RWPE2 (cell line): ENCODE measurements around the gene SMAD3.

ENCODE experiments used
- ATAC-seq: fragments of 200-7000 bp; cut with Tn5 transposase; 3 replicates; pipeline ENCODE4 v1.9.1; 2021; ENCODE audit warnings: low read depth
- DNase-seq: peaks from one replicate; pipeline ENCODE4 v3.0.0-alpha.2; 2020; ENCODE audit warnings: low spot score
- H3K27ac ChIP-seq: fragments of 450-650 bp; 2 replicates; pipeline ENCODE4 v1.5.1; 2017; ENCODE audit warnings: mild to moderate bottlenecking; ENCODE audit not compliant: poor library complexity, severe bottlenecking
- H3K27me3 ChIP-seq: fragments of 250-450 bp; sonication (Bioruptor Pico); 2 replicates; pipeline ENCODE4 v1.5.1; 2021; ENCODE audit warnings: mild to moderate bottlenecking, moderate library complexity; ENCODE audit not compliant: insufficient read depth, poor library complexity, severe bottlenecking
- H3K36me3 ChIP-seq: fragments of 250-450 bp; sonication (Bioruptor Pico); 2 replicates; pipeline ENCODE4 v1.5.1; 2020; ENCODE audit warnings: low read depth, mild to moderate bottlenecking, moderate library complexity
- H3K4me1 ChIP-seq: fragments of 250-450 bp; sonication (Bioruptor Pico); 2 replicates; pipeline ENCODE4 v1.5.1; 2021; ENCODE audit warnings: mild to moderate bottlenecking, moderate library complexity; ENCODE audit not compliant: insufficient read depth, poor library complexity, severe bottlenecking
- H3K4me3 ChIP-seq: fragments of 250-450 bp; sonication (Bioruptor Pico); 2 replicates; pipeline ENCODE4 v1.5.1; 2021; ENCODE audit warnings: mild to moderate bottlenecking, moderate library complexity; ENCODE audit not compliant: severe bottlenecking
- H3K9me3 ChIP-seq: fragments of 250-450 bp; sonication (Bioruptor Pico); 2 replicates; pipeline ENCODE4 v1.5.1; 2021; ENCODE audit warnings: mild to moderate bottlenecking, moderate library complexity; ENCODE audit not compliant: severe bottlenecking
- TF ChIP-seq, protein P1 (sequence below): fragments of 450-650 bp; IDR thresholded peaks from one replicate; pipeline ENCODE4 v1.5.1; 2017; ENCODE audit warnings: mild to moderate bottlenecking, moderate library complexity; ENCODE audit not compliant: poor library complexity, severe bottlenecking

SMAD3 gene

GRCh38 chr15:67039384-67040075 is 25.9 kb upstream of the SMAD3 start:
- H3K4me3 ChIP-seq = no peak overlapping the region
- TF ChIP-seq, protein P1, sequence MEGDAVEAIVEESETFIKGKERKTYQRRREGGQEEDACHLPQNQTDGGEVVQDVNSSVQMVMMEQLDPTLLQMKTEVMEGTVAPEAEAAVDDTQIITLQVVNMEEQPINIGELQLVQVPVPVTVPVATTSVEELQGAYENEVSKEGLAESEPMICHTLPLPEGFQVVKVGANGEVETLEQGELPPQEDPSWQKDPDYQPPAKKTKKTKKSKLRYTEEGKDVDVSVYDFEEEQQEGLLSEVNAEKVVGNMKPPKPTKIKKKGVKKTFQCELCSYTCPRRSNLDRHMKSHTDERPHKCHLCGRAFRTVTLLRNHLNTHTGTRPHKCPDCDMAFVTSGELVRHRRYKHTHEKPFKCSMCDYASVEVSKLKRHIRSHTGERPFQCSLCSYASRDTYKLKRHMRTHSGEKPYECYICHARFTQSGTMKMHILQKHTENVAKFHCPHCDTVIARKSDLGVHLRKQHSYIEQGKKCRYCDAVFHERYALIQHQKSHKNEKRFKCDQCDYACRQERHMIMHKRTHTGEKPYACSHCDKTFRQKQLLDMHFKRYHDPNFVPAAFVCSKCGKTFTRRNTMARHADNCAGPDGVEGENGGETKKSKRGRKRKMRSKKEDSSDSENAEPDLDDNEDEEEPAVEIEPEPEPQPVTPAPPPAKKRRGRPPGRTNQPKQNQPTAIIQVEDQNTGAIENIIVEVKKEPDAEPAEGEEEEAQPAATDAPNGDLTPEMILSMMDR = no peak

DNA sequence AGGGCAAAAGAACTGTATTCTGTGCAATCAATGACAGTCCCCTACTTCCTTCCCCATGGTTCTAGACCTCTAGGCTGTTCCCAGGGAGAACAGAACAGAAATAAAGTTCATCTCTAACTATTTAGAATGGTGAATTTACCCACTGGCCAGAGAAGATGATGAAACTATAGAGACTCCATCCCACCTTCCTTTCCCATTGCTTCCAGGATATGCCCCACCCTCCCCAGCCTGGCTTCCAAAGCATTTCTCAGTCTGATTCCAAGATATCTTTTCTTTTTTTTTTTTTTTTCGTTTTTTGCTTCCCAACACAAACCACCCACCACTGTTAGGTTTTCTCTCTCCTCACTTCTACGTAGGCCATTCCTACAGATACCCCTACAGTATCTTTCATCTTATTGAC is 25.1 kb upstream of the SMAD3 start:
- Histone ChIP-seq H3K9me3 (no peaks in the 10 kb centered on the region), H3K4me3 (no peak overlapping the region), H3K27ac (no peak overlapping the region), H3K4me1 (peaks cover 14% of the 10 kb centered on the region), H3K36me3 (no peaks in the 10 kb centered on the region), H3K27me3 (no peaks in the 10 kb centered on the region)
- ATAC-seq (no peak), DNase-seq (peak; percentile 47)
- TF ChIP-seq, protein P1 = no peak

More at GRCh38 chr15:67039384-67040075, 25.9 kb upstream of the SMAD3 start:
- no peaks in the 10 kb centered on the region for H3K9me3 ChIP-seq
- peaks cover 9% of the 10 kb centered on the region for H3K4me1 ChIP-seq
- H3K27ac ChIP-seq = no peak overlapping the region
- no peaks in the 10 kb centered on the region for H3K36me3 ChIP-seq
- H3K27me3 ChIP-seq = no peaks in the 10 kb centered on the region
- peak; percentile 89 for DNase-seq
- ATAC-seq = peak; percentile 69

- peaks cover 14% of the 10 kb centered on the region for H3K4me1 ChIP-seq
- DNase-seq = peak; percentile 46
- H3K27ac ChIP-seq = no peak overlapping the region
- H3K36me3 ChIP-seq = no peaks in the 10 kb centered on the region
- H3K27me3 ChIP-seq = no peaks in the 10 kb centered on the region
- TF ChIP-seq, protein P1 = no peak
- ATAC-seq = no peak
- no peak overlapping the region for H3K4me3 ChIP-seq
- no peaks in the 10 kb centered on the region for H3K9me3 ChIP-seq
Observed at GRCh38 chr15:67042551-67043142, 22.8 kb upstream of the SMAD3 start.

DNA sequence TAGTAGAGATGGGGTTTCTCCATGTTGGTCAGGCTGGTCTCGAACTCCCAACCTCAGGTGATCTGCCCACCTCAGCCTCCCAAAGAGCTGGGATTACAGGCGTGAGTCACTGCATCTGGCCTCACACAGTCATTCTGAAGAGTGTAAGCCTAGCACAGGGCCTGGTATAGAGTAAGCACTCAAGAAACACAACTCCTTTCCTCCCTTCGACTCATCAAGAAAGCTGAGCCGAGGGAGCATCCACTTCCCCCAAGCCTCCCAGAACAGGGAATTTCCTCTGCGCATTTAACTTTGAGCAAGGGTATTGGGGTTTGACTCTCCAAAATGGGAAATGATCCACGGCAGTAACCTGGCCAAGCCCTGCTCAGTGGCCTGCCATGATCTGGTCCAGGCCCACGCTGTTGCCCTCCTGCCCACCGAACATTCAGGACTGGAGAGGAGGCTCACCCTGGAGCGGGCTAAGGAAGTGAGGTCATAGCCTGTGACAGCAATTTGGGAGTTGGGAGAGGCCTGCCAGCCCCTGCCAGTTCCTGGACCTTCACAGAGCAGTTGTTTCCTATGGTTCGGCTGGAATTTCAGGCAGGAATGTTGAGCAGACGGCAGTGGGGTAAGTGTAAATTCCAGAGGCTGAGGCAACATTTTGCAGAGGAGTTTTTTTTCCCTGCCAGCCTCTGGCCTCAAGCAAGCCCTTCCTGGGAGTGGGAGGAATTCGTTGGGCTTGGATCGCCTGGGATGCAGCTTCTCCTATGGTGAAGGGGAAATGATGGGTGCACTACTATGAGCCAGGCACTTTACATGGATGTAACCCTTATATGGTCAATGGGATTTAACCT is 21.2 kb upstream of the SMAD3 start:
- TF ChIP-seq, protein P1 = no peak
- Histone ChIP-seq H3K36me3 (no peaks in the 10 kb centered on the region), H3K27ac (no peak overlapping the region), H3K9me3 (no peaks in the 10 kb centered on the region), H3K4me1 (peaks cover 27% of the 10 kb centered on the region), H3K27me3 (no peaks in the 10 kb centered on the region), H3K4me3 (no peak overlapping the region)
- ATAC-seq (peak; percentile 60), DNase-seq (peak; percentile 86)
